CD8-positive, alpha-beta memory T cell (primary cell): ENCODE data around the gene DYNLT1. TPM values are rescaled to one million over a fixed set of nuclear protein-coding genes. Genes with fewer than 3 reads are reported as not detected.

ENCODE experiments used
- CTCF ChIA-PET: fragments of 350-600 bp; sonication (Branson Sonifier 250); formaldehyde crosslinking; loops from one replicate; lab custom pipeline; 2021; ENCODE audit warnings: antibody characterized with exemption; lab: Charles Lee
- POLR2A ChIA-PET: fragments of 350-600 bp; sonication (Branson Sonifier 250); formaldehyde crosslinking; loops from one replicate; lab custom pipeline; 2021; ENCODE audit warnings: antibody characterized with exemption; lab: Charles Lee
- DNase-seq, 5 donors: peaks; one replicate each; pipeline versions ENCODE4 v3.0.0 to v3.0.0-alpha.2; 2020 to 2022; ENCODE audit warnings: mixed read lengths in 1 of 5
- H3K27ac ChIP-seq: one replicate; pipeline ENCODE4 v1.7.0; 2013; ENCODE audit warnings: low read depth, mild to moderate bottlenecking, low read length, moderate library complexity
- H3K27me3 ChIP-seq: 2 replicates; pipeline ENCODE4 v1.7.0; 2013; ENCODE audit warnings: low read length, mild to moderate bottlenecking; ENCODE audit not compliant: insufficient read depth, poor library complexity, severe bottlenecking
- H3K36me3 ChIP-seq: 2 replicates; pipeline ENCODE4 v1.7.0; 2013; ENCODE audit warnings: mild to moderate bottlenecking, low read length, moderate library complexity; ENCODE audit not compliant: insufficient read depth
- H3K4me1 ChIP-seq: 2 replicates; pipeline ENCODE4 v1.7.0; 2013; ENCODE audit warnings: mild to moderate bottlenecking, low read length, moderate library complexity; ENCODE audit not compliant: insufficient read depth
- H3K4me3 ChIP-seq: 2 replicates; pipeline ENCODE4 v1.7.0; 2013; ENCODE audit warnings: mild to moderate bottlenecking, low read length
- H3K9me3 ChIP-seq: 2 replicates; pipeline ENCODE4 v1.7.0; 2013; ENCODE audit warnings: mild to moderate bottlenecking, low read length
- H3K27ac Mint-ChIP-seq, 8 donors: one replicate each; pipeline ENCODE4 v1.8.0; 2020 to 2021; ENCODE audit warnings: mixed read lengths in 8 of 8, mild to moderate bottlenecking in 6 of 8, inconsistent platforms in 3 of 8, moderate library complexity in 3 of 8
- H3K27me3 Mint-ChIP-seq, 2 donors: one replicate each; pipeline ENCODE4 v1.8.0; 2020 to 2021; ENCODE audit warnings: mixed read lengths in 2 of 2, mild to moderate bottlenecking in 1 of 2, moderate library complexity in 1 of 2
- H3K36me3 Mint-ChIP-seq, 3 donors: one replicate each; pipeline ENCODE4 v1.8.0; 2020 to 2021; ENCODE audit warnings: mixed read lengths in 3 of 3, inconsistent platforms in 1 of 3, mild to moderate bottlenecking in 1 of 3
- H3K4me1 Mint-ChIP-seq, 3 donors: one replicate each; pipeline ENCODE4 v1.8.0; 2020 to 2021; ENCODE audit warnings: mixed read lengths in 3 of 3, inconsistent platforms in 1 of 3, mild to moderate bottlenecking in 1 of 3
- H3K4me3 Mint-ChIP-seq, 7 donors: one replicate each; pipeline ENCODE4 v1.8.0; 2020 to 2021; ENCODE audit warnings: mixed read lengths in 7 of 7, mild to moderate bottlenecking in 6 of 7, moderate library complexity in 4 of 7, inconsistent platforms in 2 of 7
- H3K9me3 Mint-ChIP-seq, 5 donors: one replicate each; pipeline ENCODE4 v1.8.0; 2020 to 2022; ENCODE audit warnings: mixed read lengths in 5 of 5, mild to moderate bottlenecking in 3 of 5, moderate library complexity in 2 of 5, inconsistent platforms in 1 of 5
- polyA plus RNA-seq: library from polyadenylated mRNA; unstranded; fragments of 300-500 nt; fragmentation: Illumina TruSeq; gene quantifications from one replicate; pipeline ENCODE4 v1.2.3, GENCODE V29; 2021
- total RNA-seq, 2 experiments: library from RNA; stranded (reverse); gene quantifications; one replicate each; pipeline ENCODE4 v1.2.3, GENCODE V29; 2021

DYNLT1 gene
- total and polyA plus RNA-seq, 3 experiments from 2014 or later = 83.2 to 103 (median 94.8) TPM

DNA sequence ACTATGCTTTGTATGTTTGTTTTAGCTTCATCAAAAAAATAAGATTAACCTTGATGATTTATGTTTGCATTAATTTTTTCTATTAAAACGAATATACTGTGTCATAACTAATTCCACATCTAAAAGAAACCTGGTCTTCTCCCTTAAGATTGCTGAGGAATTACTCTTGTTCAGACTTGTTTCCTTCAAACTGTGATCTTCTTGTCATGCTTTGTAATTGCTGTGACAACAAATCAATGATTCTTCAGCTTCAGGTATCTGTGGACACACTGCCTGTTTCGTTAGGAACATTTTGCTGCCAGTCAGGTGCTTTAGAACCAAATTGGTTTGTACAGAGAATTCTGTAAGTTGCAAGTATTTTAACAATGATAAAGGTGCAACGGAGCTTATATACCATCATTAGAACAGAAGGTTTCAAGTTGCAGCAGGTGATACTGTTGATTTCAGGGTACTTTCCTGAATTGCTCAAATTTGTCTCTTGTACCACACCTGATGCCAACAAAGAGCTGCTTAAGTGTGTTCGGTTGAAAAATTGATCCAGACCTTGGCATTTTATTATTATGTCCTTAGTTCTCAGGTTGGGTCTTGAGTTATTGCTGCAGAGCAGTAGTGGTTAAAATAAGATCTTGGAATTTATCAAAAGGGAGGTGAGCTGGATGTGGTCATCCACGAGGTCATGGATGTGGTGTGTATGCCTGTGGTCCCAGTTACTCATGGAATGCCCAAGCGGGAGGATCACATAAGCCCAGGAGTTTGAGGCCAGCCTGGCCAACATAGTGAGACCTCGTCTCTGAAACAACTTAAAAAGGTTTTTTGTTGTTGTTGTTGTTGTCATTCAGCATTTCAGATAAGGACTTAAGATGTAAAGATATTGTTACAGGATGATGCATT is 24.8 kb upstream of the DYNLT1 start:
- Histone ChIP-seq H3K27ac (no peak overlapping the region), H3K27me3 (no peaks in the 10 kb centered on the region), H3K4me3 (no peak overlapping the region), H3K36me3 (peaks cover 19% of the 10 kb centered on the region), H3K9me3 (no peaks in the 10 kb centered on the region), H3K4me1 (no peaks in the 10 kb centered on the region)
- Mint-ChIP-seq H3K4me1 (peaks cover 0 to 31% (median 8%) of the 10 kb centered on the region in 3 donors), H3K9me3 (no peaks in the 10 kb centered on the region), H3K27ac (peak overlapping the region in 7 of 8 donors; percentile 30 to 77 (median 64)), H3K36me3 (peaks cover 16 to 79% (median 34%) of the 10 kb centered on the region in 3 donors), H3K27me3 (no peaks in the 10 kb centered on the region), H3K4me3 (no peak overlapping the region)
- ChIA-PET POLR2A (interaction anchor here (0.6 kb wide), 1 partner anchor 53 kb away, joined by 6 read pairs; no protein-coding TSS in a partner anchor), CTCF (interaction anchor here (2.3 kb wide), 1 partner anchor 9 kb away, joined by 11 read pairs; no protein-coding TSS in a partner anchor)
- DNase-seq = no peak

DNA sequence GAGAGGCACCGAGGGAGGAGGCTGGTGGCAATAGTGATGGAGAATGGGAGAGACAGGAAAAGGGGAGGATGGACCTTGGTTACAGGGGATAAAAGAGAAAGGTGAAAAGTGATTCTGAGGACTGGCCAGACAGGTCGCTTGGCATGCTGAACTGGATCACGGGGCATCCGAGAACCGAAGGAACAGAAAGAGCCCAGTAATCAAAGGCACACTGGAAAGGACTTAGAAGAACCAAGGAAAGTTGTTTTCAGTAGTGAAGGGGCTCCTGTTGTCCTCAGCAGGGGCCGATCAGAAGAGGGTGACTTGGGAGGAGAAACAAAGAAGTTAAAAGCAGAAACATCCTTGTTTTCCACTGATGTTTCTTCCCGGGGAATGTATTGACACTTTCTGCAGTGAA is 24.2 kb upstream of the DYNLT1 start:
- Mint-ChIP-seq H3K27ac (peak overlapping the region in 5 of 8 donors; percentile 1 to 92 (median 55)), H3K36me3 (peaks cover 17 to 79% (median 30%) of the 10 kb centered on the region in 3 donors), H3K9me3 (no peaks in the 10 kb centered on the region), H3K4me3 (no peak overlapping the region), H3K4me1 (peaks cover 0 to 28% (median 4%) of the 10 kb centered on the region in 3 donors), H3K27me3 (no peaks in the 10 kb centered on the region)
- Histone ChIP-seq H3K4me3 (no peak overlapping the region), H3K36me3 (peaks cover 19% of the 10 kb centered on the region), H3K27ac (no peak overlapping the region), H3K4me1 (no peaks in the 10 kb centered on the region), H3K9me3 (no peaks in the 10 kb centered on the region), H3K27me3 (no peaks in the 10 kb centered on the region)
- POLR2A ChIA-PET = interaction anchor here (0.6 kb wide), 1 partner anchor 54 kb away, joined by 6 read pairs; no protein-coding TSS in a partner anchor
- no peak for DNase-seq
- CTCF ChIA-PET = interaction anchor here (2.3 kb wide), 1 partner anchor 9 kb away, joined by 11 read pairs; no protein-coding TSS in a partner anchor

DNA sequence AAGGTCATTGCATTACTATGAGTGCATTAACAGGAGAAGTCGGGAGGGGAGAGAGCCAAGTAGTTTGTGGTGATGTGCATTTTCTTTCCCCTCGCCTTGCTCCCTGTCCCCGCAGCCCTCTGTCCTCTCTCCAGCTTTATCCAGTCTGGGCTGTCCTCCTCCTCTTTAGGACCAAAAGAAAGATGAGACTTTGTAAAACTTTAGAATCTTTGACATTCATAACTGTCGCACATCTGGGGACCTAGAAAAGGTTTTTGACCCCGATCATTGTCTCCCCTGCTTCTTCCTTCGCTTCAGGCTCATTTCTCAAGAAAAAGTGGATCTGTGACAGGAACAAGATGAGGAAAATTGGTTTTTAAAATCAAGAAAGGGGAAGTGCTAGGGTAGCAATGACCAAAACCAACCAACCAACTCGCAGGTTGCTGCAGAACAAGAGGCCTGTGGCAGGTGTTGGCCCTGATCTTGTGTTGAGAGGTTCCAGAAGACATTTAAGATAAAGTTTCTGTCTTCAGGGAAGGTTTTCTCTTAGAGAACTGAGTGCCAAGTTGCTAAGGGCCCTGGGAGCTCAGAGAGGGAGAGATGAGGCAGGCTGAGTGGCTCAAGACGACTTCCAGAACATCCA is 22.9 kb upstream of the DYNLT1 start:
- H3K36me3 ChIP-seq = peaks cover 22% of the 10 kb centered on the region
- H3K27ac ChIP-seq = no peak overlapping the region
- DNase-seq = no peak
- CTCF ChIA-PET = interaction anchor here (1.7 to 2.3 kb wide), 2 partner anchors 7 to 24 kb away, joined by 5 to 11 read pairs; no protein-coding TSS in a partner anchor
- H3K4me1 ChIP-seq = no peaks in the 10 kb centered on the region
- no peaks in the 10 kb centered on the region for H3K9me3 ChIP-seq
- POLR2A ChIA-PET = no interaction called here
- H3K4me1 Mint-ChIP-seq = peaks cover 0 to 31% (median 4%) of the 10 kb centered on the region in 3 donors
- H3K27me3 Mint-ChIP-seq = no peaks in the 10 kb centered on the region
- H3K27ac Mint-ChIP-seq = peak overlapping the region in 4 of 8 donors; percentile 41 to 82 (median 46)
- H3K4me3 ChIP-seq = no peak overlapping the region
- H3K4me3 Mint-ChIP-seq = no peak overlapping the region
- H3K9me3 Mint-ChIP-seq = no peaks in the 10 kb centered on the region
- peaks cover 17 to 86% (median 30%) of the 10 kb centered on the region in 3 donors for H3K36me3 Mint-ChIP-seq
- no peaks in the 10 kb centered on the region for H3K27me3 ChIP-seq

DNA sequence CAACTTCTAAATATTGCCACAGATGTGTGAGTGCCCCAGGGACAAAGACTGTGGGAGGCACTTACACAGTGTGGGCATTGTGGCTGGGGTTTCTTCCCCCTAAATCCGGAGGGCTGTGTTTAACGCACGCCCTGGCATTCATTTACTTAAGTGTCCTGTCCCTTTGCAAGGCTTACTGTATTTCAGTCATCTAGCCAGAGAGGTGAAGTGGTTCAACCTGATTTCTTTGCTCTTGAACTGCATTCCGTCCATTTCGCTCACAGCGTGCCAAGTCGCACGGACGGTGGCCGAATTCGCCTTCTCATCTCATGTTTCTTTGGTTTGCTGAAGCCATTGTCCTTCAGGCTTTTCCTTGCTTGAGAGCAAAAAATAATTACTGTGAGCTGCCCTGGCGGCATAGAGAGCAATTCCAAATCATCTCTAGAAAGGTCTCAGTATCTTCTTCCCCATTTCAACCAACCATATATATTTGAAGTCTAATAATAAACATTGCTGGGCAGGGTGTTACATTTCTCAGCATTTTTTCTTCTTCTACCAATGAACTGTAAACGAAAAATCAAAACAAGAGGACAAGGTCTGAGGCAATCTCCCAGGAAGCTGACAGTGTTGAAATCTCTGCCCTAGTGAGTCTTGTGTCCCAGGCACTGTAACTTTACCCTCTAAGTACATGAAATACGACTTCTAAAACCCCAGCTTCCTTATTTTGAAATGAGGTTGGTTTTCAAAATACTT is 22.3 kb upstream of the DYNLT1 start:
- Mint-ChIP-seq H3K27ac (peak overlapping the region in 1 of 8 donors; percentile 50), H3K4me3 (no peak overlapping the region), H3K4me1 (peaks cover 0 to 31% (median 4%) of the 10 kb centered on the region in 3 donors), H3K27me3 (no peaks in the 10 kb centered on the region), H3K36me3 (peaks cover 17 to 86% (median 30%) of the 10 kb centered on the region in 3 donors), H3K9me3 (no peaks in the 10 kb centered on the region)
- Histone ChIP-seq H3K36me3 (peaks cover 22% of the 10 kb centered on the region), H3K27ac (no peak overlapping the region), H3K4me3 (no peak overlapping the region), H3K27me3 (no peaks in the 10 kb centered on the region), H3K4me1 (no peaks in the 10 kb centered on the region), H3K9me3 (no peaks in the 10 kb centered on the region)
- CTCF ChIA-PET = interaction anchor here (1.7 kb wide), 1 partner anchor 24 kb away, joined by 5 read pairs; no protein-coding TSS in a partner anchor
- no peak for DNase-seq
- POLR2A ChIA-PET = no interaction called here

DNA sequence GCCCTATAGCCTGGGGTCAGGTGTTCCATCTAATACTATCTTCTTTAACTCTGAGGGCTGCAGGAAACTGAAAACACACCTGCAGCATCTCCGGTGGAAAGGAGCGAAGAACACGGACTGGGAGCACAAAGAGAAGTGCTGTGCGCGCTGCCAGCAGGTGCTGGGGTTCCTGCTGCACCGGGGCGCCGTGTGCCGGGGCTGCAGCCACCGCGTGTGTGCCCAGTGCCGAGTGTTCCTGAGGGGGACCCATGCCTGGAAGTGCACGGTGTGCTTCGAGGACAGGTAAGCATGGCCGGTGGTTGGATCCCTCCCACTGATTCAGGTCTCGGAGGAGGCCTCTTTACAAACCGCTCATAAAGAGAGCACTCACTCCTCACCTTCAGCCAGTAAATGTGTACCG is 20.8 kb upstream of the DYNLT1 start:
- Histone ChIP-seq H3K36me3 (peaks cover 22% of the 10 kb centered on the region), H3K4me3 (no peak overlapping the region), H3K4me1 (peaks cover 11% of the 10 kb centered on the region), H3K27ac (no peak overlapping the region), H3K27me3 (no peaks in the 10 kb centered on the region), H3K9me3 (no peaks in the 10 kb centered on the region)
- peaks cover 4 to 37% (median 12%) of the 10 kb centered on the region in 3 donors for H3K4me1 Mint-ChIP-seq
- ChIA-PET CTCF (interaction anchor here (0.7 kb wide), 2 partner anchors 12 to 15 kb away, joined by 3 read pairs; no protein-coding TSS in a partner anchor), POLR2A (no interaction called here)
- H3K36me3 Mint-ChIP-seq = peaks cover 13 to 86% (median 30%) of the 10 kb centered on the region in 3 donors
- no peak for DNase-seq
- H3K4me3 Mint-ChIP-seq = no peak overlapping the region
- no peaks in the 10 kb centered on the region for H3K27me3 Mint-ChIP-seq
- no peaks in the 10 kb centered on the region for H3K9me3 Mint-ChIP-seq
- peak overlapping the region in 2 of 8 donors; percentile 48 to 51 for H3K27ac Mint-ChIP-seq

DNA sequence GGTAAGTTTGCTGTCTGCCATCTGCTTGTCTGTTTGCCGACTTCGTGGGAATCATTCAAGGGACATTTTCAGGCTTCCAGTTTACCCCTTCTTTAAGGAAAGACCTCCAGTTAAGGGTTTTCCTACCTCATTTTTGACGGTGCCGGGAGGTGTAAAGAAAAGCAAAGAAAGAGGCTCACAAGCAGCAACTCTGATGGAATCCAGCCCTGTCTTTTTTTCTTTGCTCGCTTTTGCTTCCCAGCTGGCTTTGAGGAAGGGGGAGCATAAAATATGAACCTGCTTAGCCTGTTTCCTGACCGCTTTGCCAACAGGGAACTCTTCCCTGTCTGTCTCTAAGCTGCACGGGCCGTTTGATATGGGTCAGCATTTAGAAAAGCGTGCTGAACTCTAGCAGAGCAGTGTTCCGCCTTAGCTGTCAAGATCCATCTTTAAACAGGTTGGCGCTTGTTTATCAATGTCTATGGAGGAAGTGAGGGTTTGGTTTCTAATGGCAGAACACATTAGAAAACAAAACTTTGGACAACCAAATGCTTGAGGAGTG is 19.2 kb upstream of the DYNLT1 start:
- Histone ChIP-seq H3K4me1 (peaks cover 20% of the 10 kb centered on the region), H3K27ac (no peak overlapping the region), H3K36me3 (peaks cover 15% of the 10 kb centered on the region), H3K9me3 (no peaks in the 10 kb centered on the region), H3K27me3 (no peaks in the 10 kb centered on the region), H3K4me3 (peak overlapping the region; percentile 16)
- ChIA-PET POLR2A (interaction anchor here (1.1 kb wide), 1 partner anchor 13 kb away, joined by 3 read pairs; no protein-coding TSS in a partner anchor), CTCF (interaction anchor here (1.2 to 2.4 kb wide), 4 partner anchors 10 to 446 kb away, joined by 3 to 9 read pairs (median 4); no protein-coding TSS in a partner anchor)
- peaks cover 7 to 41% (median 24%) of the 10 kb centered on the region in 3 donors for H3K4me1 Mint-ChIP-seq
- no peak overlapping the region for H3K27ac Mint-ChIP-seq
- no peaks in the 10 kb centered on the region for H3K9me3 Mint-ChIP-seq
- H3K36me3 Mint-ChIP-seq = peaks cover 12 to 81% (median 23%) of the 10 kb centered on the region in 3 donors
- DNase-seq = no peak
- H3K27me3 Mint-ChIP-seq = no peaks in the 10 kb centered on the region
- no peak overlapping the region for H3K4me3 Mint-ChIP-seq
